ENCODE results near the gene GON7.
"Not testable (repeated sequence)": the region's sequence is repeated elsewhere in the genome, so short reads cannot be mapped to it uniquely, and the experiment has no call there.

Gene GON7

GRCh38 chr14:93206793-93207467, at the start of gene GON7, which contains the start of gene UBR7:
TSS of gene GON7 (minus strand) at chr14:93207065. CDS start at chr14:93207037, 28 bp downstream.
TSS of gene UBR7 (plus strand) at chr14:93207256. CDS start at chr14:93207292, 36 bp downstream.
- peak; percentile 96 for DNase-seq

DNA sequence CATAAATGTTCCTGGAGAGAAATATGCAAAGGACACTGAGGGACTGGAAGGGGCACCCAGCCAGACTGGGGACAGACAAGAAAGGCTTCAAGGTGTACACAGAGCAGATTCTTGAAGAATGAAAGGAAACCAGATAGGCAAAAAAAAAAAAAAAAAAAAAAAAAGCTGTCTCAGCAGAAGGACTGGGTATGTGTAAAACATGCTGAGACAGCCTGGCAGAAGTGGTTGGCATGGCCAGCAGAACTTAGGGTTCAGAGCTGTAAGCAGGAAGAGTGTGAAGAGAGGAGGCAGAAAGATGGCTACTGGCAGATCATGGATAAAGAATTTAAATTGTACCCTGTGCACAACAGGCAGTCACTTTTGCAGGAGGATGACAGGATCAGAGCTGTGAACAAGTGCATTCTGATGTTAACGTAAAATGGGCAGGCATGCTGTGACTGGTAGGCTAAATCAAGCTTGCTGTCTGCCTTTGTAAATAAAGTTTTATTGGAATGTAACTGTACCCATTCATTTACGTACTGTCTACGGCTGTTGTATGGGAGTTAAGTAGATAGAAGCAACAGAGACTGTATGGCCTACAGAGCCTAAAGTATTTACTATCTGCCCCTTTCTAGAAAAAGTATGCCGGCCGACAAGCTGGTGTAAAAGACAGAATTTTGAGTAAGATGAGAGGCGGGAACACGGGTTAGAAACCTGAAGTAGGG, 42.4 kb upstream of the GON7 start:
- no peak for DNase-seq

GRCh38 chr14:93246534-93246933, 39.7 kb upstream of the GON7 start:
- DNase-seq, result no peak

- no peak for DNase-seq
Measured at GRCh38 chr14:93245764-93246420, 39.0 kb upstream of the GON7 start.

DNA sequence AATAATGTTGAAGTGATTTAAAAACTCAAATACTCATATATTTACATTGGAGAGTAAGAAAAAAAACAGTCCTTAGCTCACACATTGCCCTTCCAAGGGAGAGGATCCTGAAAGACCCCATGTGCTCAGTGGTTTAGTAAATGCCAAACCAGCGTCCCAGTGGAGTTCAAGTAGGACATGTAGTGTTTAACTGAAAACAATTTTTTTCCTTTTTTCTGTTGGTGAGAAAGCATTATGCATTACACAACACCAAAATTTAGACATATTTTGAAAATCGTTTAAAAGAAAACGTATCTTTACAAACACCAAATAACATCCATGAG, 33.8 kb upstream of the GON7 start:
- DNase-seq, result no peak

DNA sequence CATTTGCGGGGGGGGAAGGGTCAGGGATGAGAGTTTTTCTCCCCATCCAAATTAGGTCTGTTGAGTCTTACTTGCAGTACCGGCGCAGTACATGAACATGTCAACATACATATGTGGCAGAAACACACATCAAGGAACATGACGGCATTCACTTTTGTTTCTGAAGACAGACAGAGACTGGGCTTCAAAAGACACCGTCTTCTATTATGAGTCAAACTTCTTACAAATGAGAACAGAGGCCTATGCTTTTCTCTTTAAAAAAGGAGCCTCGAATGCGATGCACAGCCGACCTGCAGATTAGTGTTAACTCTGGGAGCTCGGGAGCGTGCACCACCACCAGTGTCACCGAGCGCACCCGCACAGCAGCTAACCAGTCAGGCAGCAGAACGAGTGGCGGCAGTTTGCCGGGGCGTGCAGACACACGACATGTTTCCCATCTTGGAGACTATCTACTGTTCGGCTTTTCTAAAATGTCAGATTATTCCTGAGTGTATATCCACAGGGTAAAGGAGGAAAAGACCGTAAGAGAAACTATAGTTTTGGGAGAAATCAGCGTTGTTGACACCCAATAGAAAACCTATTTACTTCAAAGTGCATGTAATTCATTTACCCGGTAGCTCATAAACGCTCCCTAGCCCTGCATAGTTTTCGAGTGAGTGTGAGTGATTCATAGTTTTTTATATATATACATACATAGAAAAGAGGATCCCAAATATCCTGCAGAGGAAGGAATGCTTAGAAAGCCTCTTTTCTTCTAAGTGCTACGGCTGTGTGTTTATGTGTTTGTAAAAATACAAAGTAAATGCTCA, 33.2 kb upstream of the GON7 start:
- no peak for DNase-seq

GRCh38 chr14:93234798-93235197, 27.9 kb upstream of the GON7 start:
- DNase-seq, result no peak

DNA sequence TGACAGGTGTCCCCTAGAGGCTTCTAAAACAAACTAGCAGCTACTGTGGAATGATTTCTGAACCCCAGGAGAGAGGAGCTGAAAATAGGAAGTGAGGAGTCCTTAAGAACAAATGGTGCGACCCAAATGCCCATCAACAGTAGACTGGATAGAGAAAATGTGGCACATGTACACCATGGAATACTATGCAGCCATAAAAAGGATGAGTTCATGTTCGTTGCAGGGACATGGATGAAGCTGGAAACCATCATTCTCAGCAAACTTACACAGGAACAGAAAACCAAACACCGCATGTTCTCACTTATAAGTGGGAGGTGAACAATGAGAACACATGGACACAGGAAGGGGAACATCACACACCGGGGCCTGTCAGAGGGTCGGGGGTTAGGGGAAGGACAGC, 26.2 kb upstream of the GON7 start:
- not testable (repeated sequence) for DNase-seq

- DNase-seq, result no peak
Measured at GRCh38 chr14:93232159-93232558, 25.3 kb upstream of the GON7 start.

DNA sequence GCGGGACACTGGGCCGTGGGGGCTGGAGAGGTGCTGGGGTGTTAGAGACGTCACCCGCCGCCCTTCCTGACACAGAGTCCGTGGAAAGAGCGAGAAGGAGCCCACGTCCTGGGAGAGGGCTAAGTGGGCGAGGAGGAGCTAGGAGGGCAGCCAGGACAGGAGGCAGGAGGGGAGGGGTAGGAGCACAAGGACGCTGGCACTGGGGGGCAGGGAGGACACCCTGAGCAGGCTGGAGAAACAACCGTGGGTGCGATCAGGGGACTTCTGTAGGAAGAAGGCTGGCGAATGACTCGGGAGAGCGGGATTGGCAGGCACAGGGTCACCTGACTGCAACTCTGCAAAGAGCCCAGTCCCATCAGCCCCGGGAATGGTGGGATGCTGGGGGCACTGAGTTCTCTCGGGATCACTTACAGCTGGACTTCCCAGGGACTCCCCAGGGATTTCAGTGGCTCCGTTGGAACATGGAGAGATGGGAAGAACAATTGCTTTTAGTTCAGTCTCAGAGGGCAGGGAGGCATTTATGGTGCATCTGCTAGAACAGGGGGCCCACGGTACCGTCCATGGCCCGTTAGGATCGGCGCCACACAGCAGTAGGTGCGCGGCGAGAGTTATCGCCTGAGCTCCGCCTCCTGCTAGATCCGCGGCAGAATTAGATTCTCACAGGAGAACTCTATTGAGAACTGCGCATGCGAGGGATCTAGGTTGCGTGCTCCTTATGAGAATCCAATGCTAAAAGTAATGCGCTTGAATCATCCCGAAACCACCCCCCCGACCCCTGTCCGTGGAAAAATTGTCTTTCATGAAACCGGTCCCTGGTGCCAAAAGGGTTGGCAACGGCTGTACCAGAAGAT, 24.5 kb upstream of the GON7 start:
- no peak for DNase-seq

- no peak for DNase-seq
Measured at GRCh38 chr14:93230539-93230938, 23.7 kb upstream of the GON7 start.

GRCh38 chr14:93228550-93228949, 21.7 kb upstream of the GON7 start:
- no peak for DNase-seq

- DNase-seq, result no peak
Measured at GRCh38 chr14:93223565-93223964, 16.7 kb upstream of the GON7 start.

DNA sequence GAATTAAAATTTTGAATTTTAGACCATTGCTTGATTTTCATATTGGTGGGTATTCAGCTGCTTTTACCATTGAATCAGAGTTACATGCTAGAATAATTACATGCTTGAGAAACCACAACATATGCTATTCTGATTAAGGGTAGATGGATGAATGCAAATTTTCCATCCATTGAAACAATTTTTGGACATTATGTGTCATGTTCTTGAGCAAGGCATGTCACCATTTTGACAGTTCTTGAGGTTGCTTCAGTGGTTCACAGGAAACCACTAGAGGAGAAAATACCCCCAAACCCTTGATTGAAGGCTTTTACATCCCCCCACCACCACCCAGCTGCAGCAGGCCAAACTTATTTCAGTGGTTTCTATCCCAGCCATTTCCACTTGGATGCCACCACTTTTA, 13.6 kb upstream of the GON7 start:
- DNase-seq, result no peak

GRCh38 chr14:93219103-93219726, 12.3 kb upstream of the GON7 start:
- DNase-seq, result no peak

DNA sequence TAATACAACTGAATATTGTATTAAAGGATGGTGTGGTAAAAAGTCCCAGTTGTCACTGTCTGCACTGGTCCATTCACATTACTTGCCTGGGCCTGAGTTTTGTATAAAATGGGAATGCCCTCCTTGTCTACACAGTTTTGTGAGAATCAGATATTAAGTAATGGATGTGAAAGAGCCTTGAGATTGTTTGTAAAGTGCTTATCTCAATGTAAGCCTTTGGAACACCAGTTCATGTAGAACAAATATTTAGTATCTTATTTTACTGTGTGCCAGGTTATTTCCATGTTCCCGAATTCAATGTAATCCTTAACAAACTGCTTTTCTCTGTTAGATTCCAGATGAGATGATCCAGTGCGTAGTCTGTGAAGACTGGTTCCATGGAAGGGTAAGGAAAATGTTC, 7.7 kb upstream of the GON7 start:
- no peak for DNase-seq

DNA sequence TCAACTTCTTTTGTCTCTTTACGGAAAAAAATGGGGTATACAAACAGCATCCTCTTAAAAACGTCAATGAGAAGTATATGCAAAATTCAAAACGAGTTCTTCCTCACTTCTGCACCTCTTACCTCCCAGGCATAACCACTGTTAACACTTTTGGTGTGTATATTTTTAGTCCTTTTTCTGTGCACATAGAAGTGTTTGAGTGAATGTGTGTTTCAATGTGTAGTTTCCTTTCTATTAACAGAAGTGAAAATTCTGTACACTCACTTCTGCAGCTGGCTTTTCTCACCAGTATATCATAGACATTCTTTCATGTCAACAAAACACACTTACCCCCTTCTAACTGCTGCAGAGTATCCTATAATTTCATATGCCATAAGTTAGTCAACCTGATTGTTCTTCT, 5.6 kb upstream of the GON7 start:
- DNase-seq, result no peak

DNA sequence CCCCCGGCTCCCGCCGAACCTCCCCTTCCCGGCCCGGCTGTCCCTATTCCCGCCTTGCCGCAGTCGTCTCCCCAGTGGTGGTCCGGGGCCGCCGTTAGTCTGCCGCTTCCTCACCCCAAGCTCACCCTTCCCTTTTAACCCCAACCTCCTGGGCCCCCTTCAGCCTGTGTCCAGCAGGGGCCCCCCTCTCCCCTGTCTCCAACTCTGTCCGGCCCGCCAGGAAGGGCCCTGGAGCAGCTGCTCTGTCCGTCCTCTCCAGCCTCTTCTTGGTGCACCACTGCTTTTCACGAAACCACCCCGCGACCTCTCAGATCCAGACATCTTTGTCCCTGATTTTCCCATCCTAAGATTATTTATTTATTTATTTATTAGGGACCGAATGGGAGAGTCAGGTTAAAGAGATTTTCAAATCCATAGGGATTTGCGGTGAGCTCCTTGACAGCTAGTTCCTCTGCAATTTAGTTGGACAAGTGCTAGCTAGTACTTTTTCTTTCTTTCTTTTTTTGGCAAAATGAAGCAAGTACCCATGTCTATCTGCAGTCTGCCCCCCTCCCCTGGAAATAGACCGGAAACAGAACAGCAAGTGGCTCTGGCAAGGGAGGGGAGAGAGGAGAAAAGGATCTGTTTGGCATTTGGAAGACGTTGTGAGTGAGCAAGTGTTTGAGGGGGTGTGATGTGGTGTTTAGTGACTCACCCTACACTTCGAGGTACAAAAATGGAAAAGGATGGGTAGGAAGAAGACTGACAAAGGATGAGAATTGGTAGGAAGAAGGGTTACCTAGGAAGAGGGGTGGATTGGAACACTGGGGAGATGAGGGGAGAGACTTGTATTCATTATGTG, 823 bp upstream of the GON7 start:
- DNase-seq, result peak; percentile 19

- DNase-seq, result no peak
Measured at GRCh38 chr14:93201155-93201704, 5.6 kb downstream of the GON7 start.

GRCh38 chr14:93200553-93200952, 6.3 kb downstream of the GON7 start:
- DNase-seq, result no peak

DNA sequence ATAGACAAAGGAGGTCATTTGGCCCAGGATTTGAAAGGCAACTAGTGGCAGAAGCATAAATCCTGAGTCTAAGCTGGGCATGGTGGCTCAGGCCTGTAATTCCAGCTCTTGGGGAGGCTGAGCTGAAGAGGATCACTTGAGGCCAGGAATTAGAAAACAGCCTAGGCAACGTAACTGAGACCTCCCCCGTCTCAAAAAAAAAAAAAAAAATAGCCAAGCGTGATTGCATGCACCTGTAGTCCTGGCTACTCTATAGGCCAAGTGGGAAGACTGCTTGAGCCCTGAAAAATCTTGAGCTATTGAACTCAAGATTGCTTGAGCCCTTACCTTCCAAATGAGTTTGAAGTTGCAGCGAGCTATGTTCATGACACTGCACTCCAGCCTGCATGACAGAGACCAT, 7.8 kb downstream of the GON7 start:
- no peak for DNase-seq

Data from NCI-H1417 treated with DMSO at 0.1 percent for 48 hours (cell line).